Peyer's patch (tissue), 4 donors: ENCODE data around the gene ZSCAN12.

Source experiments
- CTCF ChIP-seq, 6 experiments: fragments of 450-650 bp in 4 of 6; fragments of 200-600 bp in 2 of 6; sonication (generic) in 1 of 6; IDR thresholded peaks; one replicate each; pipeline ENCODE4 v1.5.1; 2017 to 2019; ENCODE audit warnings: antibody characterized with exemption in 6 of 6, mild to moderate bottlenecking in 3 of 6, moderate library complexity in 1 of 6
- POLR2A ChIP-seq, 2 donors: fragments of 450-650 bp; IDR thresholded peaks; one replicate each; pipeline ENCODE4 v1.5.1; 2017; ENCODE audit warnings: antibody characterized with exemption in 2 of 2, mild to moderate bottlenecking in 2 of 2, moderate library complexity in 2 of 2

- TF ChIP-seq CTCF (IDR thresholded peaks at IDR 0.05) (no peak), POLR2A (IDR thresholded peaks at IDR 0.05) (no peak)
These were observed 27.7 kb downstream of the ZSCAN12 start for GRCh38 chr6:28371706-28372451.
